GM19328 (cell line): Measurements from ENCODE around the gene DPEP3.

Experiments used
- ATAC-seq: cut with Tn5 transposase; IDR thresholded peaks from one replicate; pipeline ENCODE4 v1.9.1; 2021; ENCODE audit warnings: mild to moderate bottlenecking, moderate library complexity; ENCODE audit not compliant: unreplicated experiment

The DPEP3 gene

DNA sequence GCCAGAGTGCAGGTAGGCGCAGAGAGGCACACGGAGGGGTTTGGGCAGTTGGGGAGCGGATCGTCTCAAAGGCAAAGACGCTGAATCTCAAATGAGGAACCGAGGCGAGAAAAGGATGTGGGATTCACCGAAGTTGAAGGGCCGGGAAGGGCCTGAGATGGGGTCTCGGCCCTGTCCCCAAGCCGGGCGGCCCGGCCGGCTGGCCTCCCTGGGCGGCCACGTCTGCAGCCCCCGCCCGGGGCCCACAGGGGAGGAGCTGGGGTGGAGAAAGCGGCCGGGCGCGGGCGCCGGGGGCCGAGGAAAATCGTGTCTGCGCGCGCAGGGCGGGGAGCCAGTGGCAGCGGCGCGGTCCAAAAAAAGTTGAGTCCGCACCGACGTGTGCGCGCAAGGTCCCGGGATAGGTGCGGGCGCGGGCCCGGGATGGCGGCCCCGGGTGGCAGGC, 12.3 kb downstream of the DPEP3 start:
- ATAC-seq: peak; percentile 14

DNA sequence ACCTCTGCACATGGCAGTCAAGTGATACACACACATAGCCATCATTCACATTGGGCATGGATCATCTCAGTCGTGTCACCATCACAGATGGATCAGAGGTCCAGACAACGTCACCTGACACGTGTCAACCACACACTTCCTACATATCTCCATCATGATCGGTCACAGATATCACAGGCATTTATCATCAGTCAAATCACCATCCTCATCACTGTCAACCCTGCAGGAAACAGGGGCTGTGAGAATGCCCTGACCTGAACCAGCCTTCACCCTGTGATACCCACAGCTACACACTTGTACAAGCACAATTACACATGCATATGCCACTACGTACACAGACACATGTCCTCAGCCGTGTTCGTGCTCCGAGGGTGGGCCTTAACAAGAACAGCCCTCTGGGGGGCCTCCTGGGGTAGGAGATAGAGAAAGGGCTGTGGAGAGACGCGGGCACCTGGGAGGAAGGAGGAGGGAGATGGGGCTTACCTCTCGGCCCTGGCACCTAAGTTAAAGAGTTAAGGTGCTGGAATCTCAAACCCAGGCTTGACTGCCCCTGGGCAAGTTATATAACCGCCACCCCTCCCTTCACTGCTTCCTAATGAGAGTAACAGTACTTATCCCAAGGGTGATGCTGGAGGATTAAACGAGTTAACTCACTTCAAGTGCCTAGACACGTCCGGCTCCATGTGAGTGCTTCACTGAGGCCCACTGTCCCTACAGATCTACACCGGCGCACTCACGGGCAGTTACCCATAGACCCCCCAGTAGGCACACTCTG, 12.9 kb downstream of the DPEP3 start:
- no peak for ATAC-seq

DNA sequence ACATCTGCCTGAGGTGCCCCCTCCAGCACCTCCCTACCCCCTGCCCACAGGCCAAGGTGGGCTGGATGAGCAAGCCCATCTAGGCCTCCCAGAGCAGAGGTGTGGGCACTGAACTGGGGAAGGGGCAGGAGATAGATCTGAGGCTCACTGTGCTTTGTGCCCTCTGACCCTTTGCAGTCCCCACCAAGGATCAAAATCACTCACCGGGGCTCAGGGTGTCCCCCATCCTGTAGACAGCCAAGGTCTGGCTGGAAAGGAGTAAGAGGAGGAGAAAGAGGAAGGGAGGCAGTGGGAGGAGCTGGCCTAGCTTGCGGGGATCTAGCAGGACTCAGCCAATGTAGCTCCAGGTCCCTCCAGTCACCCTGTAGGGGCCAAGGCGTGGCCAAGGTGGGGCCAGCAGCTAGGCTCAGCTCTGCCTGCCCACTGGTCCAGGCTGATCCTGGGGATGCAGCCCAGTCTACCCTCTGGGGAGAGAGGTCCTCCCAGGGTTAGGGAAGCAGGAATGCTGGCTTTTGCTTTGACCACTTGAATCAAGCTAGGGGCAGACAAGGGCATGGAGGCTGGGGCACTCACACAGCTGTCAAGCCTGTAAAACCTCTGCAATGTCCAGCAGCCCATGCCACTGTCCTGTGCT, 13.6 kb downstream of the DPEP3 start:
- ATAC-seq: no peak

DNA sequence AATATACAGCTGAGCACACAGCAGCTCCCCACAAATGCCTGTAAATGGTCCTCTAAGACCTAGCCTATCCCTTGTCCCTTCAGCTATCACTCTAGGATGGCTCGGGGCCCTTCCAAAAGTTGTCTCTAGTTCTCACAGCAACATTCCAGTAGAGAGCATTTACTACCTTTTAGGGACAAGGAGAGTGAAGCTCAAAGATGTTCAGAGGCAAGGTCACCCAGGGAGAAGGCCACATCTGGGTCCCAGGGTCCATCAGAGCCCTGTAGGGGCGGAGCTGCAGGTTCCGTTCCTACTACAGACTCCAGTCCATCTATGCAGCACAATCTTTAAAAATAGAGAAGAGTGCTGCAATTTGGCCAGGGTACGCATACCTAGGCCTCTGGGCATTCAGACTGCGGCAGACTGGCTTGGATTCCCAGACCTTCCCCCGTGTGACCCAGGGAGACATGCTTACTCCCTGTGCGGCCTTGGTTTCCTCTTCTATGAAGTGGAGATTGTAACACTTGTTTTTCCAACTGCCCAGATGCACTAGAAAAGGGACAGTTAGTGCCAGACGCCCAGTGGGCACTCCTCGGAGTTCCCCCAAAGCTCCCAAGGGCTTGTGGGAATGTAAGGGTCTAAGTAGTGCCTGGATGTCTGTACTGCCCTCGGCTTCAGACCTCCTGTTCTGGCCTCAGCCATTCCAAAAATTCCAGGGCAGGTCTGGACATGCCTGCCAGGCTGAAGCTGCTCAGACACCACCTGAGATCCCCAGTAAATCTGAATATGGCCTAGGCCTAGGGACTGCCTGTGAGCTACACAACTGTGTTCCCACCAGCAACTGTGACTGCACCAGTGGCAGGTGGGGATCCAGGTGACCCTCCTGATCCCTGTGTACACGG, 14.4 kb downstream of the DPEP3 start:
- ATAC-seq: no peak

DNA sequence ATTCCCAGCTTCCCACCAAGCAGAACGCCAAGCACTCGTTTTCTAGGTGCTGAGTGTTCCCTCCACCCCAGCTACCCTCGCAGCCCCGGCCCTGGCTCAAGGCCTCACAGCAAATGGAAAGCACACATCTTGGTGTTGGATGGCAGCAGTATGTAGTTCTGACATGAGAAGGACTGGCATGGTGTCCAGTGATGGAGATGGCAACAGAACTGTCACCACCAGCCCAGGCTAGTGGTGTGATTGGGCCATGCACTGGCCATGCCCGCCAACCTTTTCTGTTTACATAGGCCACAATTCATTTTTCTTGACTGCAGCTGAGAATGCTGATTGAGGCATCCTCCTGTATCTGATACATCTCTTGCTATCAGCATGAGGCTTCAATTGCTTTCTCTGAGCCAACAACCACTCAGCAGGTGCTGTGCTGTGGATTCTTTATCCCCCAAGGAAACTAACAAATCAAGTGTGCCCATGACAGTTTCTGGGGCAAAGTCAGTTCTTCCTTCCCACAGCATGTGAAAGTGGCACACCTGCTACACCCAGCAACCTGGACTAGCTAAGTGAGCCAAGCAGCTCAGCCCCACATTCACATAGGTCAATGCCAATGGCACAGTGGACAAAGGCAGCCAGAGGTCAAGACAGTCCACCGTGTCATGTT, 15.7 kb downstream of the DPEP3 start:
- ATAC-seq: no peak

DNA sequence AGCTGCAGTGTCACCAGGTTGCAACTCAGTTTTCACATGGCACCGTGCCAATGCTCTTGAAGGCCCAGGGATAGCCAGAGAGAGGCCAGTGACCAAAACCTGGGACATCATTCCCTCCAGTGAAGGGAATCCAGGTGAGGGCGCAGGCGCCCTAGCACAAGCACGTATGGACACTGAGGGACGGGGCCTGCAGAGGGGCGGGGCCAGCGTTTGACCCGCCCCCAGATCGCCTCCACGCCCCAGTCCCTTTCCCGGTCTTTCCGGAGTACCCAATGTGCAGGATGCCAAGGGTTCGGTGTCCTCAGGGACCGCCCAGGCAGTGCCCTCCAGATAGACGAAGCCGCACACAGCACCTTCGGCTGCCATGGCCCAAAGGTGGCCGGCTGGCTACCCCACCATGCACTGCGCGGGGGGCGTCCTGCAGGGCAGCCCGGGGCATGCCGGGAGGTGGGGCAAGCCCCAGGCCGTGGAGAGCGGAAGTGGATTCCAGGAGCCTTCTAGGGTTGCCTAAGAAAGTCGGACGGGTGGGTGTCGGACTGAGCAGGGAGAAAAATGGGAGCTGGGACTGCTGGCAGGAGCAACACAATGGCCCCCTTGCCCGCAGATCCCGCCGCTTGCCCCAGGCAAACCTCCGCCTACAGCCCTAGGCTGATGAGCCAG, 16.5 kb downstream of the DPEP3 start:
- ATAC-seq: no peak

DNA sequence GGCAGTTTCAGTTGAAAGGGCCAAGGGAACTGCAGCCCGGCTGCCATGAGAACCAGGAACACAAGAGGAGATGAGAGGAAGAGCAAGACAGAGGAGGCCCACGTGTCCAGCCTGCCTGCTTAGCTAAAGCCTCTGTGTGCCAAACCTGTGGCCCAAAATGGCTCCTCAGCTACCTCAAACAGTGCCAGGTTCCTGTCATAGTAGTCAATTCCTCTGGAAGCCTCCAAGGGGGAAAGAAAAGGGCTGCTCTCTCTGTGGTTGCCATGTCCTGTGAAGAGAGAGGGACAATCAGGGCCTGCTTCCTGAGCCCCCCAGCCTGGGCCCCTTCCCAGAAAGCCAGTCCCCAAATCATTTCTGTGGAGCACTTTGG, 17.0 kb downstream of the DPEP3 start:
- no peak for ATAC-seq

DNA sequence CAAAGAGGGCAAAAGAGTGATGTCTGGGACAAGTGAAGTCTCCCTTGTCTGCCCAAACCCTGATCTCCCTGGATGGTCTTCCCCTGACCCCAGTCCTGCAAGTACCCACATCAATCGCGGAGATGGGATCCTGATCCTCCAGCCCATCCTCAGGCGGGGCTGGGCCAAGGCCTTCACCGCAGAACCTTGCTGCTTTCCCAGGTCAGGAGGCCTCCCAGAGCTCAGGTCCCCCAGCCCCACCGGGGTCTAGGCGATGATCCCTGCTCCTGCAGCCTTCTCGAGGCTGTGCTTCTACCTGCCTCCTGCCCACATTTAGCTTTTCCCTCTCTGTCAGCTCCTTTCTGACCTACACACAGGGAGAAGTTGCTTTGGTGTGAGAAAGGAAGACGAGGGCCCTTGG, 18.2 kb downstream of the DPEP3 start:
- no peak for ATAC-seq

DNA sequence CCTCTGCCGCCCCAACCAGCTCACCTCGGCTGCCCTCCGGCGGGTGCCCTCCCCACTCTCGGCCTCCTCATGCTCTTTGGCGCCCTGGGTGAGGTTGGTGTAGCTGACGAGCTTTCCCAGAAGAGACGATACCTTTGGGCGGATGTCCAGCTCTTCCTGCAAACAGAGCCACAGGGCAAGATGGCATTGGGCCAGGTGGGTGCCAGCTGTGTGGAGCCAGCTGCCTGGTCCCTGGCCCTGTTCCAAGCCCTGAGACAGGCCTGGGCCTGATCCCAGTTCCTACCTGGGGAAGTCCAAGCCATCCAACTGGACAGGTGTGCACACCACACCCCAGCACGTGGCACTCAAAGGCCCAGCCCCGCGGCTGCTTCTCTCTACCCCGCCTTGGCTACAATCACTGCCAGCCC, 18.7 kb downstream of the DPEP3 start:
- ATAC-seq: no peak

DNA sequence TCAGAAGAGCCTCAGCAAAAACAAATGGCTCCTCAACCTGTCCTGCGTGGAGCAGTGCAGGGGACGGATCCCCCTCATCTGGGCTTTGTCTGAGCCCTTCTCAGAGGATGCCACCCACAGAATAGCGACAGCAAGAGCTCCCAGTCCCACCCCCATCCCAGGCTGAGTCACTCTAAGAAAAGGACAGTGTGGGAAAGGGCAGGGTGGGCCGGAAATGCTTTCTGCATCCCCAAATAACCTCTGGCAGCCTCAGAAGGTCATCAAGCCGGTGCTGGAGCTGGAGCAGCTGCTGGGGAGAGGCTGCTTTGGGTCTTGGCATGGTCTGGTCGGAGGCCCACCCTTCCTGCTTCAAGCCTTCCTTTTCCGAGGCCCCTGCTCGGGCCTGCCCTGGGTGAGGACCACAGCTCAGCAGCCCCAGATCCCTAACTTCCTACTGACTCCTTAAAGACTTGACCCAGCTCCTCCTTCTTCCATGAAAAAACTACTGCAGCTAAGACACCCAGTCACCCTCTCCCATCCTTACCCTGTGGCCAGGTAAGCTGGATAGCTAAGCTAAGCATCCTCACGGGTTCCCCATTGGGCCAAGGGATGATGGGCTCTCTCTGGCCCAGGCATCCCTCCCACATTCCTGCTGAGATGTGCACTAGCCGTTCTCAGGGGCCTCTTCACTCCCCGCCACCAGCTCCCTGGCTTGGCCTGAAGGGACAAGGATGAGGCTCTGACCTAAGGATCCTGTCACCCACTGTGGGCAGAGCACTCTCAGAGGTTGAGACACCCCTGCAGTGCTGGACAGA, 20.6 kb downstream of the DPEP3 start:
- no peak for ATAC-seq

DNA sequence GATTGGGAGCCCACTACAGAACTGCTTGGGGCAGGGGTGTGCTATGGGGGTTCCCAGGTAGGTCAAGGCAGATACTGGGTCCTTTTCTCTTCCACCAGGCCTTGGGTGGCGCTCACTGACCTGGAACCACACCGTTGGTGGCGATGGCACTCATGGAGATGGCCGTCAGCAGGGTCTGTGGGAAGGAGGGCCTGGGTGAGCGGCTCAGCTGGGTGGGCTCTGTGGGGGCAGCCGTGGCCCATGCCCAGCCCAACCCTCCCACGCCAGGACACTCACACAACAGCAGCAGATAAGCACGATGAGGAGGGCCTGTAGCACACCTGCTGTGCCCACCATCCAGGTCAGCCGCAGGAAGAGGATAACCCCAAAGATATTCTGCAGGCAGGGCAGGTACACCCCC, 22.7 kb downstream of the DPEP3 start:
- no peak for ATAC-seq

DNA sequence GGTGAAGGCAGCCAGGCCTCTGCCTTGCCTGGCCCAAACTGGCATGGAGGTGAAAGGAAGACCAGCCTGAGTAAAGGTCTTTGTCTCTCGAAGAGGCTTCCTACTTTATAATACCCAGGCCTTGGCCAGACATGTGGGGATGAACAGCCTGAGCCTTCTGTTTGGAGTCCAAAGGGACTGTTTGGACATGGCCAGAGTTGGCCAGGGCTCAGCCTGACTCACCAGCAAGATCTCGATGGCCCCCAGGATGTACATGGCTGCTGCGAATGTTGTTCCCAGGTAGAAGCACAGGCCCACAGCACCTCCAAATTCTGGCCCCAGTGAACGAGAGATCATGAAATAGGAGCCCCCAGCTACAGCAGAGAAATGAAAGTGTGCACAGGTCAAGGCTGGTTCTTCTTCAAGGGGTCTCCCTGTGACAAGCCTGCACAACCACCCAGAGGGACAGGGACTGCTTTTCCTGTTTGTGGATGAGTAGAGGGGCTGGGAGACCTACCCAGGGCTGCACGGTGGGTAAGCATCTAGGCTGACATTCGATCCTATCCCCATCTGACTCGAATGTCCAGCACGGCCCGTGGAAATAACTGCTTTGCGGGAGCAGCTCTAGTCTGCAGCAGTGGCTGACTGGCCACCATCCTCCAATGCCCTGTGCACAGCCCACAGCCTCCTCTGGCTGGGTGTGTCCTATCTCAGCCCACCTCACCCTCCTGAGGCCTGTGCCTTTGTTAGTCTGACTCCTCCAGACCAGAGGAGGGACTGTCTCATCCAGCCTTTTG, 25.7 kb downstream of the DPEP3 start:
- ATAC-seq: no peak

DNA sequence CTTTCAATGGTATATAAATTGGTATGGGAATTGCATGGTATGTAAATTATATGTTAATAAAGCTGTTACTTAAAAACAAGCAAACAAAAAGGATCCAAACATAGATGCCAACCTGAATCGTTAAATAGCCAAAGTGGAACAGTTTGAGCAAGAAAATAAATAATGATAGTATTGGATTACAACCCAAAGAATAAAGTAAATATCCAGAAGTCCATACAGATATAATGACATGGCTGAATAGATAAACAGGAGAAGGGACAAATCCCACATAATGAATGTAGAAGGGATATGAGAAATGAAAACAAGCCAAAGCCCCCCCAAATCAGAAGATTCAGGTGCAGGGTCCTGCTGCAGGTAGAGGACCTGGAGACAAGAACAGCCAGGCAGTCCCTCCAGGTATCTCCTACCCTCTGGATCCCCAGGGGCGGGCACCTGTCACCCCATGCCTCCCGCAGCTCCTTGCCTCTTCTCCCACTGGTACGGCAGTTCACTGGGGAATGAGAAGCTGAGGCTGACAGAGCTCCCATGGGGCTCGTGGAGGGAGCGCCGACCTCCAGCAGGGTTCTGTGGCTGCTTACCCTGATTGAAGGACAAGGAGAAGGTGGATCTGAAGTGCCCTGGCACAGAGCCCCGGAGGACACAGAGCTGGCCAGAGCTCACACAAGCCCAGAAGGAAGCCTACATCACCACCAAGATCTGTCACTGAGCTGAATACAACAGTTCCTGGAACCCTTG, 26.5 kb downstream of the DPEP3 start:
- no peak for ATAC-seq

DNA sequence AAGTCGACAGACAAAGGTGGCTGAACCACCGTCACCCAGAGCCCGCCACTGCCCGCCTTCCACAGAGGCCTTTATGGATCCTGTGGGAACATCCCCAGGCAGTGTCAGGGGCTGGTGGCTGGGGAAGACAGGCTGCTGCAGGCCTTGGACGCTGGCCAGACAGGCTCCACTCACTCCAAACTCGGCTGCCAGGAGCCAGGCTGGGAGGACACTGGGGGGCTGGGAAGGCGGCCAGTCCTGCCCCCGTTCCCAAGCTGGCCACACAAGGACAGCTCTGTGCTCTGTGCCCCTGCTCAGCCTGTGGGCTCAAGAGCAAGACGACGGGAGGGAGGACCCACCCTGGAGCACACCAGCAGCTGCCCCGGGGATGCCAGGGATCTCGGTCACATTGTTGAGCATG, 28.8 kb downstream of the DPEP3 start:
- no peak for ATAC-seq

DNA sequence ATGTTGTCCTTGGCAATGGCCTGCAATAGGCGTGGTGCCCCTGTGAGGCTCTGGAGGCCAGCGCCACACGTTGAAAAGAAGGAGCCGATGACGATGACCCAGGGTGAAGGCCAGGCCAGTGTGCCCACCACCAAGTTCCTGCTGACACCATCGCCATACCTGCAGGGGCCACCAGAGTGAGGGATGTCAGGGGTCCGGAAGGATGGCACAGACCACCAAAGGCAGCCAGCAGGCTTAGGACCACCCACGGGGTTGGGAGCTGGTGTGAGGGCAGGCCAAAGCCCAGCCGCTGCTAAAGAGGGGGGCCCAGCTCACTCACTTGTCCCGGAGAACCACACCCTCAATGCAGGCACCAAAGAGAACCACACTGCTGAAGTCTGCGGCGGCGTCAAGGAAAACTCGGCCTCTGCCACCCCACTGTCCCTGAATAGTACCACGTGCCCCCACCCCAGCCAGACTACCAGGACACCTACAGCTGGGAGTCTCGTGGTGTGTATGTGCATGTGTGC, 29.9 kb downstream of the DPEP3 start:
- no peak for ATAC-seq

DNA sequence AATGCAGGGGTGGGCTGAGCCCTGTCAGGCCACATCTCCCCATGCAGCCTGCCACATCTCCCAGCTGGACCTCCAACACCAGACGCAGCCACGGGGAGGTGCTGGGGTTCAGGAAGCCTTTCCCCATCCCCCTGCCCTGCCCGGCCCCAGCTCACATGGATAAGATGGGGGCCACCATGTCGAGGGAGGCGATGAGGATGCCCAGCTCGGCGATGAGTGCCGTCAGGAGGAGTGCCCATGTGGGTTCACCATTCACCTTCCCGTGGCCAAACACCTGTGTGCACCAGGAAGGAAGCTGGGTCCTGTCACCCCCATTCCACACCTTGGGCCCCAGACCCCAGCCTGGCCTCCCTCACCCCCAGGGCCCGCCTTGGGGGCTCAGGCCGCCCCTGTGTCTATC, 30.7 kb downstream of the DPEP3 start:
- ATAC-seq: no peak

DNA sequence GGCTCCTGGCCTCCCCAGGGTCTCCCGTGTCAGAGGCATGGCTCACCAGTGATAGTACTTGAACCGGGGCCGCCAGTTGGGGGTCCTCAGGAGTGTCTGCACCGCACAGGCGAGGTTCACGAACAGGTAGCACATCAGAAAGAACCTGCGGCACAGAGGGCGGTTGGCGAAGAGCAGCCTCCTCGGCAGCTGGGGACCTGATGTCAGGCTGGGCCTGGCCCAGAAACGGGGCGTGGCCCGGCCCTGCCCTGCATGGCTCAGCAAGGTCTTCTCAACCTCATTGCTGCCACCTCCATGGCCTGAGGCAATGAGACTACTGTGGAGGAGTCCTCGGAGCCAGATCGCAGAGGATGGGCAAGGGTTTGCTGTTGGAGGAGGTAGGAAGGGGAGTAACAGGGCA, 32.3 kb downstream of the DPEP3 start:
- no peak for ATAC-seq

DNA sequence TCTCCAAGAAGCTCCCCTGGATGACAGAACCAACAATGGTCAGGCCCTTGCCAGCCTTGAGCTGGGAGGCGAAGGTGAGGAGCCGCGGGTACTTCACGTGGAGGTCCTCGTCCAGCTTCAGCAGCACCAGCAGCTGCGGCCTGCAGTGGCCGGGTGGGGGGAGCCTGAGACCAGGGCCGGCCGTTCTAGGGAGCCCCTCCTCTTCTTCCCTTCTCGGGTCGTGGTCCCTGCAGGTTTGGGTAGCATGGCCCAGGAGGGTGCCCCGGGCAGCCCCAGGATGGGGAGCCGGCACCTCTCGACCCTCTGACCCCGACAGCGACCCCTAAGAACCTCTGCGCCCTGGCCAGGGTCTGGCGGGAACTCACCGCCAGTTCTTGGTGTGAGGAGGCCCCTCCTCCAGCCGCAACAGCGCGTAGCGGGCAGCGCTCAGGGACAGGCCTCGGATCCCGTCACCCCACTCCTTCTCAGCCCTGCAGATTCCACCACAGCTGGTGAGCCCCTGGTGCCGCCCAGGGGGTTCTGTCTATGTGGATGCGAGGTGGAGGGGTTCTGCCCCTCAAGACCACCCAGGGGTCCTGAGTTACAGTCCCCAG, 33.2 kb downstream of the DPEP3 start:
- ATAC-seq: no peak
